NCI-H2029 (cell line): ENCODE data around the gene PTPRM.
"Not testable (repeated sequence)": the region's sequence is repeated elsewhere in the genome, so short reads cannot be mapped to it uniquely, and the experiment has no call there.

Experiments
- DNase-seq: peaks from one replicate; lab custom pipeline; 2025; lab: John Stamatoyannopoulos, UW

Gene PTPRM

GRCh38 chr18:7727361-7728076 lies 160.4 kb downstream of the PTPRM start:
- no peak for DNase-seq

GRCh38 chr18:7728297-7728696 lies 161.2 kb downstream of the PTPRM start:
- DNase-seq, result no peak

GRCh38 chr18:7729868-7730267 lies 162.8 kb downstream of the PTPRM start:
- DNase-seq, result no peak

GRCh38 chr18:7730682-7731081 lies 163.6 kb downstream of the PTPRM start:
- no peak for DNase-seq

- DNase-seq, result no peak
Measured at GRCh38 chr18:7733642-7734041, 166.5 kb downstream of the PTPRM start.

- DNase-seq, result no peak
Measured at GRCh38 chr18:7735196-7735595, 168.1 kb downstream of the PTPRM start.

- DNase-seq, result no peak
Measured at GRCh38 chr18:7735626-7736175, 168.6 kb downstream of the PTPRM start.

GRCh38 chr18:7736526-7736925 lies 169.4 kb downstream of the PTPRM start:
- not testable (repeated sequence) for DNase-seq

GRCh38 chr18:7737550-7737949 lies 170.4 kb downstream of the PTPRM start:
- no peak for DNase-seq

GRCh38 chr18:7740821-7741220 lies 173.7 kb downstream of the PTPRM start:
- DNase-seq, result no peak

- DNase-seq, result no peak
Measured at GRCh38 chr18:7741640-7742039, 174.5 kb downstream of the PTPRM start.

- DNase-seq, result no peak
Measured at GRCh38 chr18:7742224-7742623, 175.1 kb downstream of the PTPRM start.

- DNase-seq, result no peak
Measured at GRCh38 chr18:7743256-7743655, 176.1 kb downstream of the PTPRM start.

GRCh38 chr18:7746106-7746505 lies 179.0 kb downstream of the PTPRM start:
- DNase-seq, result no peak

GRCh38 chr18:7748251-7749007 lies 181.3 kb downstream of the PTPRM start:
- no peak for DNase-seq

GRCh38 chr18:7749008-7749405 lies 181.9 kb downstream of the PTPRM start:
- DNase-seq, result no peak

GRCh38 chr18:7749510-7749981 lies 182.4 kb downstream of the PTPRM start:
- DNase-seq, result no peak

- no peak for DNase-seq
Measured at GRCh38 chr18:7750095-7750663, 183.1 kb downstream of the PTPRM start.

- DNase-seq, result no peak
Measured at GRCh38 chr18:7750966-7751365, 183.8 kb downstream of the PTPRM start.

GRCh38 chr18:7754258-7754657 lies 187.1 kb downstream of the PTPRM start:
- DNase-seq, result no peak

GRCh38 chr18:7754725-7755181 lies 187.6 kb downstream of the PTPRM start:
- no peak for DNase-seq

GRCh38 chr18:7755753-7756475 lies 188.8 kb downstream of the PTPRM start:
- DNase-seq, result no peak
